Measurements from ENCODE around the gene PPIA.

- TF ChIP-seq CTCF (conservative IDR thresholded peaks at IDR 0.05; ENCODE audit: low read length) = no peak
- no peak for TF ChIP-seq EZH2phosphoT487 (IDR thresholded peaks at IDR 0.05; ENCODE audit: borderline replicate concordance, low read depth, low read length)
Measured at GRCh38 chr7:44808914-44809393, 12.5 kb downstream of the PPIA start.
